ENCODE measurements around the gene CCDC134.

The CCDC134 gene

DNA sequence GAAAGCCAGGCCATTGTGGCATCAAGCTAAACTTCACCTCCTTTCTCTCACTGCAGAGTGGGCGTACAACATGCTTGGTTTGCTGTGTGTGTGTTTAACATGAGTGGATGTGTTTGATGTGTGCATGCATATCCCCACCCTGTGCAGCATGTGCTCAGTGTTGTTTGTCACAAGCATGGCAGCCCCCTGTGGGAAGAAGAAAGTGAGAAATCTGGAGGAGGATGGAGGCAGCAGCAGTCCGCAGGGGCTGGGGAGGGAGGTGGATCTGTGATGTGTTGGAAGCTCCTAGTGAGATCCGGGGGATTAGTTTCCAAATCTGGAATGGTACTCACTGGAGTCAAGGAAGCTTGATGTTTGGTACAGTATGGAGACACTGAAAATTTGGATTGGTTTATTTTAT, 24.1 kb upstream of the CCDC134 start:
- TF ChIP-seq CTCF (IDR thresholded peaks at IDR 0.05; ENCODE audit: low read depth, low read length): no peak

GRCh38 chr22:41777749-41778425, 22.6 kb upstream of the CCDC134 start:
- no peak for DNase-seq (ENCODE audit: extremely low read depth, low read depth)
- TF ChIP-seq CTCF (IDR thresholded peaks at IDR 0.05; ENCODE audit: low read depth, low read length): no peak

More for the DNA sequence above, 24.1 kb upstream of the CCDC134 start:
- no peak for DNase-seq (ENCODE audit: extremely low read depth, low read depth)

- no peak for DNase-seq (ENCODE audit: extremely low read depth, low read depth)
- TF ChIP-seq CTCF (IDR thresholded peaks at IDR 0.05; ENCODE audit: low read depth, low read length): no peak
These were observed 20.5 kb upstream of the CCDC134 start for GRCh38 chr22:41779929-41780505.

GRCh38 chr22:41780746-41781505, 19.6 kb upstream of the CCDC134 start:
- TF ChIP-seq CTCF (IDR thresholded peaks at IDR 0.05; ENCODE audit: low read depth, low read length): no peak
- DNase-seq (ENCODE audit: extremely low read depth, low read depth): no peak

DNA sequence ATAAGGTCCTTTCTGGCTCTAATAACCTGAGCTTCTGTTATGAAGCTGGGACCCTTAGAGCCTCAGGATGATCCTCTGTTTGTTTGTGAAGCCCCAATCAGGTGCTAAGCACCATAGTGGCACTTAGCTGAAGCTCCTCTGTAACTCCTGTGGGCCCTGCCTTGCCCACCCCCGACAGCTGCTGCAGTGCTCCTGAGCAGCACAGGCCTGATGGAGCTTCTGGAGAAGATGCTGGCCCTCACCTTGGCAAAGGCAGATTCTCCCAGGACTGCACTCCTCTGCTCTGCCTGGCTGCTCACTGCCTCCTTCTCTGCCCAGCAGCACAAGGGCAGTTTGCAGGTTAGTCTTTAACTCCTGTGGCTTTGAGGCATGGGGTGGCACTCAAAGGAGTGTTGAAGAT, 19.0 kb upstream of the CCDC134 start:
- DNase-seq (ENCODE audit: extremely low read depth, low read depth): no peak
- no peak for TF ChIP-seq CTCF (IDR thresholded peaks at IDR 0.05; ENCODE audit: low read depth, low read length)

DNA sequence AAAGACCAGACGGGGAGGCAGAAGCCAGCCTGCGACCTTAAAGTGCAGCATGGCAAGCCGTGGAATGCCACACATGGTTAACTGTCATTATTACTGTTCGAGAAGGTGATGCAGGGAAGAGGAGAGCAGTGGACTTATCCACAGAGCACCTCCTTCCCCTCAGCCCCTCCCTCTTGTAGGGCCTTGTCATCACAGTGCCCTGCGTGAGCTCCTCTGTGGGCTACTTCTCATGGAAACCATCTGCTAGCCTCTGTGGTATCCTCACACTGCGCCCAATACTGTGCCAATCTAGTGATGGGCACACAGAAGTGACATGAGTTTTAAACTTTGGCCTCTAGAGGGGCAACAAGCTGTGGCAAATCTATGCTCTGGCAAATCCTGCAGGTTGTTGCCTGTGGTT, 18.2 kb upstream of the CCDC134 start:
- no peak for TF ChIP-seq CTCF (IDR thresholded peaks at IDR 0.05; ENCODE audit: low read depth, low read length)

DNA sequence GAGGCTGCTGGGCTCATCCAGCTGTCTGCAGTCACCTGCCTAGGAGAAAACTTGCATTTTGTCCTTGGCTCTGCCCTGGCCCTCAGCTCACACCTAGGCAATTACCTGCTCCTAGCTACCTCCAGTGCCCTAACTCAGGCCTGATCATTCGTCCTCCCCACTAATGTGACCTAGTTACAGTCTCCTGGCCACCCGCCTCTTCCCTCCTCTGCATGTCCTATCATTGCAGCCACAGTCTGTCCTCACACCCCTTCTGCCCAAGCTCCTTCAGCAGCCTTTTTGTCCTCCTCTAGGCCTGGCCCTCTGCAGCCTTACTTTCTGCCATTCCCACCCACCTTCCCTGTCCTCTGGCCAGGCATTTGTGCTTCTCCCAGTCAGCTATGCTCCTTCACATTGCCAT, 17.7 kb upstream of the CCDC134 start:
- no peak for TF ChIP-seq CTCF (IDR thresholded peaks at IDR 0.05; ENCODE audit: low read depth, low read length)
- no peak for DNase-seq (ENCODE audit: extremely low read depth, low read depth)

More for the DNA sequence above, 18.2 kb upstream of the CCDC134 start:
- DNase-seq (ENCODE audit: extremely low read depth, low read depth): no peak

Data from AG09319 (cell line).